GM21717 (cell line): ENCODE data around the gene BMP6.
"Not testable (repeated sequence)": the region's sequence is repeated elsewhere in the genome, so short reads cannot be mapped to it uniquely, and the experiment has no call there.

Source experiments
- ATAC-seq: cut with Tn5 transposase; IDR thresholded peaks from one replicate; pipeline ENCODE4 v1.9.1; 2021; ENCODE audit warnings: mild to moderate bottlenecking, moderate library complexity; ENCODE audit not compliant: unreplicated experiment

BMP6 gene

DNA sequence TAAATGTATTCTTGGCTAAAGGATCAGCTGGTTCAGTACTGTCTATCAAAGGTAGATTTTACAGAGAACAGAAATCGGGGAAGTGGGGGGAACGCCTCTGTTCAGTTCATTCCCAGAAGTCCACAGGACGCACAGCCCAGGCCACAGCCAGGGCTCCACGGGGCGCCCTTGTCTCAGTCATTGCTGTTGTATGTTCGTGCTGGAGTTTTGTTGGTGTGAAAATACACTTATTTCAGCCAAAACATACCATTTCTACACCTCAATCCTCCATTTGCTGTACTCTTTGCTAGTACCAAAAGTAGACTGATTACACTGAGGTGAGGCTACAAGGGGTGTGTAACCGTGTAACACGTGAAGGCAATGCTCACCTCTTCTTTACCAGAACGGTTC, 154.8 kb downstream of the BMP6 start:
- no peak for ATAC-seq

DNA sequence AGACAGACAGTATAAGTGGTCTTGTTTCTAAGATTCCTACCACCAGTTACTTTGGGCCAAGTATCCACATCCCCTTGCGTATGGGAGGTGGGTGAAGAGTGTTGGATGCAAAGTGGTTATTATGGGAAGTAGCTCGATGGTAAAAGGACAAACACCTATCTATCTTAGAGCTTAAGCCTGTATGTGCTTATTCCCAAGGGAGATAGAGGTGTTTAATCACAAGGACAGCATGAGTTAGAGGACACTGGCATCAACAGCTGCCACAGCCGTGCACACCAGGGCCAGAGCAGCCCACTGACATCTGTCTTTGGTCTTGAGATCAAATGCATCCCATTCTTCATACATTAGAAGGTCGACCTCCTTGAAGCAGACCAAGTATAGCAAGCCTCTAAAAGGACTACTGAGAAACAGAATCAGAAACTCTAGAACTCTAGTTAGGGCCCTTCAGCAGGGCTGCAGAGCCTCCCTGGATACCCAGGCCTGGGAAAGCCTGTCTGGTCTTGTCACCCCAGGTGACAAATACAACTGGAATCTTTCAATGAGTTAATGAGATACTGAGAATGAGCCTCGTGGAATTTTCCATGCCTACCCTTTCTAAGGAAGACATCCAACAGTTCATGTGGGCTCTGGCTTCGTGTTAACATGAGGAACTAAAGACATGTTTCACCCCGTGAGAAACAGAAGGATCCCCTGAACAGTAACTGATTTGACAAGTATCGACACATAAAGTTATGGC, 156.0 kb downstream of the BMP6 start:
- no peak for ATAC-seq

DNA sequence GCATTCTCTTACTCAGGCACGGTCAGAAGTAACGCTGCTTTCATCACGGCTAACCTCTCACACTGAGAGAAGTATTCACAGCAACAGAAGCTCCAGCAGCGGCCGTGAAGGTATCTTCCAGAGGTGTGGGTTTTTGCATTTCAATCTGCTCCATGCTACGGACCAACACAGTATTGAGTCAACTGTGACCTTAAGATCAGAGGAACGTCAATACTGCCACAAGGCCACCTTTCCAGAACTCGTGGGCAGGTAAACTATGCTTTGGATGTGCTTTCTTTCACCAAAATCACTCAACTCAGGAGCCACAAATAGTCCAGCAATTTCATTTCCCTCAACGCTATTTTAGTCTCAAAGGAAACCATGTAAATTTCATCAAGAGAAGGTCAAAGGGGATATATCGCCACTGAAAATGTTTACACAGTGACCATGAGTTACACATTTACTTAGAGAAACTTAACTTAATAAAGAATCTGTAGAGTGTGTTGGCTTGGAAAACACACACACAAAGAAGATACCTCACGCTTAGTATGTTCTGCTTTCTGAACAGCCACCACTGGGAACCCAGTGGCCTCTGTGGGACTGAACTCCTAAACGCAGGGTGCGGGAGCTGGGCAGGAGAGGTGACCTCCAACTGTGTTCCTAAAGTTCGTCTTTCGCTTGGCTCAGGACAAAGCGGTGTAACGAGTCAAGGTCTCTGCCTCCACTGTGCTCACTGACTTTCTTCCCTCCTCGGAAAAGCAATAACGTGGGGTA, 156.8 kb downstream of the BMP6 start:
- no peak for ATAC-seq

DNA sequence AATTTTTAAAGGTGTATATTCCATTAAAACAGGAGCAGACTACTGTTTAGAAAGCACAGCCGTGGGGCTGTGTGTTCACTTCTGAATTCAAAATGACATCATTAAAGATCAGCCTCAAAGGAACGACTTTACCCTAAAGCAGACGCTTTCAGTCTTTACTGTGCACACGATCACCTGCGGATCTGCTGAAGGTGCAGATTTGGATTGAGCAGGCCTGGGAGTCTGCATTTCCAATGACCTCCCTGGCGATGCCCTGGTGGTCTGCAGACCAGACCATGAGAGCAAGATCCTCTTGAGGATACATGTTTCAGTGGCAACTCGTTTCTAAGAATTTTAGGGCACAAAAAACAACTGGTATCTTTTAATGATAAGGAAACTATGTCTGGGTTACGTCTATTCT, 157.5 kb downstream of the BMP6 start:
- ATAC-seq: no peak

DNA sequence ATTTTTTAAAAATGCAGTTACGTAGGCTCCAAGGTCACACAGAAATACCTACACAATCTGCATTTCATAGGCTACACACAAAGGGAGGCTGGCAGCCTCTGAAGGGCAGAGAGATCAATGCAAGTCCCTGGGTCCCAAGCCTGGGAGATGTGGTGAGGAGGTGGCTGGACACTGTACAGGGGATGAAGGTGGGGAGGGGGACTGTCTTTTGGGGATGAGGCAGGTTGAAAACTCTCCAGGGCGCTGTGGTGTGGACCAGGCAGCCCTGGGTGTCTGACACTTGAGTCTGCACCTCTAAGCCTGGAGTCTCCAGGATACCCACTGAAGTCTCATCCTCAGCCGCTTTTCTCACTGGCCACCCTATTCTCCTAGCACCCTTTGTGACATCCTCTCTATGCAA, 160.2 kb downstream of the BMP6 start:
- ATAC-seq: no peak

DNA sequence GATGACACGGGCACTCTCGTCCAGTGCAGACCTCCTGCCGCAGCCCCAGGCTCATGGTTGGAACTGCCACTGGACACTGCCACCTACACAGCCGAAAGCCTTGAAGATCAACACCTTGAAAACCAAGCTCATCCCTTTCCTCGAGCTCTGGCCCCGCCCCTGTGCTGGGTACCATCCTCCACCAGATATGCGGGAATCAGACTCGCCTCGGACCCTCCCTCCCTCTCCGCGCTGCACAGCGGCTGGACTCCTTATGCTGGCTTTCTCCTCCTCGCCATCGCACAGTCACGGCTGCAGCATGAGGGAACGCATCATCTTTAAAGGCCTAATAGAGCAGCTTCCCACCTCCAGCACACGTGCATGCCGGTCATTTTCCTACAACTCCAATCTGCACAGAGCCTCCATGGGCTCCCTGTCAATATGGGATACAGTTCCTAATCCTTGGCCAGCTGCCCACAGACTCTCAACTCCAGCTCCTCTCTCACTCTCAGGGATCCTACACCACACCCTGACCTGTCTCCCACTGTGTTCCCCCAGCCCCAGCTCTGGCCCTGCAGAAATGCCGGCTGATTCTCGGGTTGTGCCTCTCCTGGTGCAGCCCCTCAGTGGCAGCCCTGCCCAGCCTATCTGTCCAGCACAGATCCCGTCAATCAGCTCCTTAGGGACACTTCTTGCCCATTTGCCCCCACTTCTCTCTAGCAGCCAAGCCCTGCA, 161.5 kb downstream of the BMP6 start:
- ATAC-seq: no peak

DNA sequence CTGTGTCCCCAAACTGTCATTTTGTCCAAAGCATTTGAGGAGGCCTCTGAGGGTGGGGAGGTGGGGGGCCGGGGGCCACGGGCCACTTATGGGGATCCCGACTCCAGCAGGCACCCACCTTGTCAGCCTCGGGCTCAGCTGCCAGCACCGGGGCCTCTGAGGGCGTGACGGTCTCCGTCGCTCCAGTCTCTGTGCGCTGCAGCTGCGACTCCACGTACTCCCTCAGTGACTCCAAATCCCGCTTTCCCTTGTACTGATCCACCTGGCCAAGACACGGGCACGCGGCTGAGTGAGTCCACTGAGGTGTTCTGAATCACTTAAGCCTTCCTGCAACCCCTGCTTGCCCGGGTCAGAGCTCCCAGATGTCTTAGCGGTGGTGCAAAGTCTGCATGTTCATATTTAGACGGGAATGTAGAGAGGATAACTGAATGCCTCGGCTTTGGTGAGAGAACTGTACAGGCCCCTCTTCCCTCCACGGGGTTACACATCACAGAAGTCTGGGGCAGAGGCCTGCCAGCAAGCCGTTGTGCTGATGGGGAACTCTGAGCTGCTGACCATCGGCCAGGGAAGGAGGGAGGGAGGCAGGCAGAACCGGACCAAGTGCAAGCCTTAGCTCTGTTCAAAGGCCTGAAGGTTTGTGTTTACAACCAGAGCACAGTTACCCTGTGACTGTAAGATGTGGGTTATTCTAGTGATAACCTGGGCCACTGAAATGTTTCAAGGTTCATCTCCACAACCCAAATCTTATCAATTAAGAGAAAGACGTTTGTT, 162.9 kb downstream of the BMP6 start:
- no peak for ATAC-seq

DNA sequence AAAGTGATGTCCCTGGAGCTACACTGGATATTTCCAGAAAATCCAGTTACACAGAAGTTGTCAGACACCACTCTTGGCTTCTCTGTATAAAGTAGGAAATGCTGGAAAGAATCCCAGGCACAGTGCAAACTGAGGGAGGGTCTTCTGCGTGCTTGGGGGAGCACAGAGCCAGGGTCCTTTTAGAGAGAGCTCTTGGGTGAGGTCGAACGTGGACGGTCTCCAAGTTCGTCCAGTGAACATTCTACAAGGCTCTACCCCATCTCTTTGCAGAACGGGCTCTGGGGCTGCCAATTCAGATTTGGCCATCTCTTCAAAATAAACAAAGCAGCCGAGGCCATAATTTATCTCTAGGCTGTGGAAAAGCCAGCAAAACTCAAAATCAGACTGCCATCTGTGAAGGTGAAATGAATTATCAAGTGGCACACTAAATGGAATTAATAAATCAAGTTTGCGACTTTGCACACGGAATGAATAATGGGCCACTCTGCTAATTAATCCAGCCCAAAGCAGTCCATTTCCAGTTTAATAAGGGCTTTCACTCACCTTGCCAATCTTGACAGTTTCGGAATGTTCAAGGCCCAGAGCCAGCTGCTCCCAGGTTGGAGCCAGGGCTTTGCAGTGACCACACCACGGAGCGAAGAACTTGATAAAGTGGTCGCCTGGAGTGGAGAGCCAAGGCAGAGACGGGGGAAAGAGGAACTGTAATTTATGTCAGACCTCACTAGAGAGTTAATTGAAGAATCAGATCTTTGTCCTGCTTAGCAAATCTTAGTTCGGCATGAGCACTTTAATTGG, 165.4 kb downstream of the BMP6 start:
- no peak for ATAC-seq

DNA sequence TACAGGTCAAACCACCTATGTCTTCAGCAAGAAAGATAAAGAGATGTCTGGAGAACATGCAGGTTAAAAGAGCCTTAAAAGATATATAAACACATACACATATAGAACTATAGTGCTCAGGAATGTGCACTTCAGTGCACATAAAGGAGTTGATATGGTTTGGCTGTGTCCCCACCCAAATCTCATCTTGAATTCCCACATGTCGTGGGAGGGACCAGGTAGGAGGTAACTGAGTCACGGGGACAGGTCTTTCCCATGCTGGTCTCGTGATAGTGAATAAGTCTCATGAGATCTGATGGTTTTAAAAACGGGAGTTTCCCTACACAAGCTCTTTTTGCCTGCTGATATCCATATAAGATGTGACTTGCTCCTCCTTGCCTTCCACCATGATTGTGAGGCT, 166.5 kb downstream of the BMP6 start:
- not testable (repeated sequence) for ATAC-seq

DNA sequence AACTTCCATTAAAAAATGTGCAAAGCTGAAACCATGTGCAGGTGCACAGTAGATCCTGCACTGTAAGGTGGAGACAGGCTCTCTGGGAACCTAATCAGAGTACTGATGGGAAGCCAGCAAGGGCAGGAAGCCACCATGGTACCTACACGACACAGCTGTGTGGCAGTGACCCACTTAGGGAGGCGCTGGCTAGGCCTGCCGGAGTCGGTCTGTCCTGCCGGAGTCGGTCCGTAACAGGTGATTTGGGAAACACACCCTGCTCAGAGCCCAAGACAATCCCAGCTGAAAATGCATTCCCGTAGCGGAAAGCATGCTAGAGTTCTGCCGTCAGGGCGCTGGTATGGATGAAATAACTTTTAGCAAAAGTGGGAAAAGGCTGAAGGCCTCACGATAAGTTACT, 167.4 kb downstream of the BMP6 start:
- ATAC-seq: no peak

DNA sequence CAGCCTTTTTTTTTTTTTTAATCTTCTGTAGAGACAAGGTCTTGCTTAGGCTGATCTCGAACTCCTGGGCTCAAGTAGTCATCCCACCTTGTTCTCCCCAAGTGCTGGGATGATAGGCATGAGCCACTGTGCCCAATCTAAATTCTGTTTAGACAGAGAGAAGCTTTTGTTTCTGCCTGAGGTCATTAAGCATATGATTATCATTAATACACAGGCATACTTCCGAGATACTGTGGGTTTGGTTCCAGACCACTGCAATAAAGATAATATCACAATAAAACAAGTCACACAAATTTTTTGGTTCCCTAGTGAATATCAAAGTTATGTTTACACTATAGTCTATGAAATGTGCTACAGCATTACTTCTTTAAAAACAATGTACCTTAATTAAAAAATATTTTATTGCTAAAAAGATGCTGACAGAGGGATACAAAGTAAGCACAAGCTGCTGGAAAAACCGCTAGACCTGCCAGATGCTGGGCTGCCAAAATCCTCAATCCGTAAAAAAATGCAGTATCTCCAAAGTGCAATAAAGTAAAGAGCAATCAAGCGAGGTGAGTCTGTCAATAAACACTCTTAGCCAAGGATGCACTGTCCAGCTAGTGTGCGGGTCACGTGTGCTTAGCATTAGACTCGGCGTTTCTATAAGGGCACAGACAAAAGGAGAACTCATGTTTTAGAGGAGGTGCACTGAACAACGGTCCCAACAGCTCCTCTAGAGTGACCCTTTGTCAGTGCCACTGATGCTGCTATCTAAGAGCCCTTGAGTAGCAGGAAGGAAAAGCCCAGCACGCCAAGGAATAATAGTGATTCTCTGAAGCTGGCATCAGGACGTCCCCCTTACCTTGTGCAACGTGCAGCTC, 168.6 kb downstream of the BMP6 start:
- ATAC-seq: no peak

DNA sequence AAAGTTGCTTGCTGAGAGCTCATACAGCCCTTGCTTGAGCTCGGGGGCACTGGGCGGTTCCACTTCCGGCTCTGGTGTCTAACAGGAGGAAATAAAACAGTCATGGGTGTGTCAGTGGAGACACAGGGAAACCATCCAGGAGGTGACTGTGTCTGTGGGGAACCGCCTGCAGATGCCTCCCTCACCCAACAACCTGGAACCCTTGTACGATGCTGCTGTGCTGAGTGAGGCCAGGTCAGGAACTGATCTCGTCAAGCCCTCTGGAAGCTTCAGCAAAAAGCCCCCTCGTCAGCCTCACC, 169.2 kb downstream of the BMP6 start:
- ATAC-seq: no peak

DNA sequence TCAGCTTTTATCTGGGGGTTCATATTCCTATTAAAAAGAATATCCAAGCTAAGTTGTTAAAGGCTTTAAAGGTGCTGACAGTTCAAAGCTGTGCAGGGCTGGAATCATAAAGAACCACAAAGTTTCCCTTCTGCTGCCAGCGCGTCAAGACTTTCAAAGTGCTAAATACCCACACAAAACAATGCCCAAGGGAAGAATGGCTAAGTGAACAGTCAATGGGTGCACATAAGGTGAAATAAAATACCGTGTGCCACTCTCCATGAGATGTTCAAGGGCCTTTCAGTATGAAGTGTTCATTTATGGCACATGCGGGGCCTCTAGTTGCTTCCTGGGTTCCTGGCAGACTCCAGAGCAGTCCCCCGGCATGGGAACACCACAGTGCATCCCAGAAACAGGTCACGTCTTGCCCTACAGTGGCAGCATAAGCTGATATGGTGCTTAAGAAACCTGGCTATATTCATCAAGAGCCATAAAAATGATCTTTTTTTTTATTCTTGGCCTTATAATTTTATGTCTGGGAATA, 170.6 kb downstream of the BMP6 start:
- ATAC-seq: no peak

DNA sequence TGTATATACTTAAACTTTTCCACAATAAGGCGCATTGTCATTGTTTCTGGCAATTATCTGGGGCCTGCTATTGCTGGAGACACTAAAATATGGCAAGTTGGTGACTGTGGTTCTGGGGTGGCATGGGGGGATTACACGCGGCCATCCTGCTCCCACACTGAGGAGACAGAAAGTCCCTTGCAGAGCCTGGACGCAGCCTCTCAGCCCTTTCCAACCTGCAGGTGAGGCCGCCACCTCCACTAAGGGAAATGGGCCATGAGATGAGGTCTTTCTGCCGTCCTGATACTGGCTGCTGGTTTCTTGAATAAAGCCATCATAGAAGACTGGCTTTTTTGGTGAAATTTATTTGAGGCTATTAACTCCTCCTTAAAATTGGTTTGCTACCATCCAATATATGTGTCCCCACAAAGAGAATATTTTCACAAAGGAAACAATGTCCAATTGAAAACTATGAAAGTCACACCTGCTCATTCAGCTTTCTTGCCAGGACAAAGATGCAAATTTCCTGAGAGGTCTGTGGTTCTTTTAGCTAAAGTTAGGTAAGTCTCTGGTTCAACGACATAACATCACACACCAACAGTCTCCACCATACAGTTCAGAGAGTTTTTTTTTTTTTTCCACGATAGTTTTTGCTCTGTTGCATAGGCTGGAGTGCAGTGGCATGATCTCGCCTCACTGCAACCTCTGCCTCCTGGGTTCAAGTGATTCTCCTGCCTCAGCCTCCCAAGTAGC, 171.7 kb downstream of the BMP6 start:
- peak; percentile 57 for ATAC-seq

DNA sequence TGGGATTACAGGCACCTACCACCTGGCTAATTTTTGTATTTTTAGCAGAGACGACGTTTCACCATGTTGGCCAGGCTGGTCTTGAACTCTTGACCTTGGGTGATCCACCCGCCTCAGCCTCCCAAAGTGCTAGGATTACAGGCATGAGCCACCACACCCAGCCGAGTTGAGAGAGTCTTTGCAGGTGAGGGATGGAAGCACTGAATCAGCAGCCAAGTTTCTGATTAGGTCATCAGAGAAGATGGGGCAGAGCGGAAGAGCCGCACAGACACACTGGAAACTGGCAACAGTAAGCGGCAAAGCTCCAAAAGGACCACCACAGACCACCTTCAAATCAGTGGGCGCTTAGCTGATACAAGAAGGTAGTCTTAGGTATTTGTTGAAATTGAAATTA, 172.3 kb downstream of the BMP6 start:
- ATAC-seq: not testable (repeated sequence)

DNA sequence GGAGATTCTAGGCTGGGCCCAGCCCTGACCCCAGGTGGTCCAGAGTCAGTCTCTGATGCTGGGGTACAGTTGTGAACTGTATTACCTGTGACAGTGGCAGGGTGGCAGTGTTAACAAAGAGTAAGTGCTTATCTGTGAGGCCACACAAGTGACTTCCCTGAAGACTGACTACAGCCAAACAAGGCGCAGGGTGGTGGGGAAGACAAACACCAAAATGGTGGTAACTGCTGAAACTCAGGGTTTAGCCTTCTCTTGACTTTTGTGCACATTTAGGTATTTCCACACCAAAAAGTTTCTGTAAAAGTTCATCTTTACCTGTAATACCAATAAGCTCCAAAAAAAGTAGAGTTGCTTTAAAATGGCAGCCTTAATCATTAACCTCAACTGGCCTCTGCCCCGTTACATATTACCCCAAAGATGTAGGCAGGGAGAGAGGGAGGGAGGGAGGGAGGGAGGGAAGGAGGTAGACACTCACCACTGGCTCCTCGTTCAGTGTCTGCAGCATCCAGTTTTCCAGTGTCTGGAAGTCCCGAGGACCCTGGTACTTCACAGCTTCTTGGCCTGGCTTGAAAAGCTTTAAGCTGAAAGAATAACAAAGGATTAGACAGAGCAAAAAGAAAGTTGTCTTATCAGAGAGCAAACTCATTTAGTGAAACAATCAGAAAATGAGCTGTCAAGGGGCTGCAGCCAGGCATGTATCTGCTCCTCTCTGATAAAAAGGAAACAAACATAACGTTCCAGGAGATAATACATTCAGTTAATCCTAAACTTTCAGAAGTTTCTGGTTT, 173.4 kb downstream of the BMP6 start:
- ATAC-seq: no peak

DNA sequence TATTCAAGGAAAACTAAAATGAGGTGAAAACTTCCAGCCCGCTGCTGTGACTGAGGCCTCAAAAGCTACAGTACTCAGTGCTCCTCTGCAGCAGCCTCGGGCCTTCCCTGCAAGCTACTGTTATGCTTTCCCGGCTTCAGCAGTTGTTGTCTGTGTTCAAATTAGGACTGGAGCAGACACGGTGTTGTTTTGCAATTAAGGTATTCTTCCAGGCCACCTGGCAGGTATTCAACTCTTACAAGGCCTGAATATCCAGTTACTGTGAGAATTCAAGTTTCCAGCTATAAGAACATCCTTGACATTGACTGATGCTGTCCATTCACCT, 174.0 kb downstream of the BMP6 start:
- ATAC-seq: no peak

DNA sequence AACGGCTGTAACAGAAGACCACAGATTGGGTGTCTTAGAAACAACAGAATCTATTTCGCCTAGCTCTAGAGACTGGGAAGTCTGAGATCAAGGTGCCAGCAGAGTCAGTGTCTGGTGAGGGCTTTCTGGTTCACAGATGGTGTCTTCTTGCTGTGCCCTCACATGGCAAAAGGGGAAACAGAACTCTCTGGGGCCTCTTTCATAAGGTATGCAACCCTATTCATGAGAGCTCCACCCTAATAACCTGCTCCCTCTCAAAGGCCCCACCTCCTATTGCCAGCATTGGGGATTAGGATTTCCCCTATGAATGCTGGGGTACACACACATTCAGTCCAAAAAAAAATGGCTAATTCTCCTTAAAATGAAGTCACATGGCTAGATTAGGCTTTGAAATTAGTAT, 174.7 kb downstream of the BMP6 start:
- ATAC-seq: peak; percentile 54
